Trophoblast cell (in vitro differentiated cells and primary cell): ENCODE results near the gene POP5.

Source experiments
- DNase-seq, 2 donors: peaks; one replicate each; pipeline ENCODE4 v3.0.0-alpha.2; 2016
- H2AFZ ChIP-seq: 2 replicates; pipeline ENCODE4 v1.6.1; 2013; ENCODE audit warnings: low read length, moderate library complexity, mild to moderate bottlenecking; ENCODE audit not compliant: insufficient read depth, poor library complexity
- H2AK5ac ChIP-seq: 2 replicates; pipeline ENCODE4 v1.6.1; 2013; ENCODE audit warnings: mild to moderate bottlenecking, low read length
- H2BK120ac ChIP-seq: 2 replicates; pipeline ENCODE4 v1.6.1; 2013; ENCODE audit warnings: low read length, mild to moderate bottlenecking, moderate library complexity; ENCODE audit not compliant: insufficient read depth, poor library complexity
- H2BK12ac ChIP-seq: 2 replicates; pipeline ENCODE4 v1.6.1; 2013; ENCODE audit warnings: mild to moderate bottlenecking, low read length, moderate library complexity
- H2BK5ac ChIP-seq: 2 replicates; pipeline ENCODE4 v1.6.1; 2013; ENCODE audit warnings: low read length, low read depth, moderate library complexity, mild to moderate bottlenecking; ENCODE audit not compliant: poor library complexity
- H3K14ac ChIP-seq: 2 replicates; pipeline ENCODE4 v1.6.1; 2013; ENCODE audit warnings: mild to moderate bottlenecking, low read length
- H3K18ac ChIP-seq: 2 replicates; pipeline ENCODE4 v1.6.1; 2013; ENCODE audit warnings: mild to moderate bottlenecking, low read length
- H3K23ac ChIP-seq: 2 replicates; pipeline ENCODE4 v1.6.1; 2013; ENCODE audit warnings: low read length
- H3K27ac ChIP-seq: 2 replicates; pipeline ENCODE4 v1.5.1; 2013; ENCODE audit warnings: low read depth, mild to moderate bottlenecking, inconsistent platforms, low read length, moderate library complexity
- H3K27me3 ChIP-seq: 2 replicates; pipeline ENCODE4 v1.6.1; 2013; ENCODE audit warnings: inconsistent platforms, mild to moderate bottlenecking, low read length, moderate library complexity; ENCODE audit not compliant: insufficient read depth
- H3K36me3 ChIP-seq, 2 experiments: 1 replicate in 1 of 2; 2 replicates in 1 of 2; pipeline ENCODE4 v1.6.1; 2013; ENCODE audit warnings: low read length in 2 of 2, mild to moderate bottlenecking in 2 of 2, moderate library complexity in 1 of 2; ENCODE audit not compliant: insufficient read depth in 2 of 2, control insufficient read depth in 1 of 2
- H3K4ac ChIP-seq: 2 replicates; pipeline ENCODE4 v1.6.1; 2013; ENCODE audit warnings: low read depth, mild to moderate bottlenecking, low read length, moderate library complexity
- H3K4me1 ChIP-seq, 2 experiments: 1 replicate in 1 of 2; 2 replicates in 1 of 2; pipeline ENCODE4 v1.6.1; 2013; ENCODE audit warnings: low read length in 2 of 2, mild to moderate bottlenecking in 2 of 2, moderate library complexity in 1 of 2; ENCODE audit not compliant: insufficient read depth in 2 of 2, control insufficient read depth in 1 of 2
- H3K4me2 ChIP-seq: 2 replicates; pipeline ENCODE4 v1.6.1; 2013; ENCODE audit warnings: inconsistent platforms, mild to moderate bottlenecking, low read length, moderate library complexity
- H3K4me3 ChIP-seq: 2 replicates; pipeline ENCODE4 v1.5.1; 2013; ENCODE audit warnings: mild to moderate bottlenecking, low read depth, low read length, inconsistent platforms
- H3K79me1 ChIP-seq: one replicate; pipeline ENCODE4 v1.6.1; 2013; ENCODE audit warnings: low read length
- H3K79me2 ChIP-seq: 2 replicates; pipeline ENCODE4 v1.6.1; 2013; ENCODE audit warnings: low read length, mild to moderate bottlenecking; ENCODE audit not compliant: control insufficient read depth, insufficient read depth, poor library complexity
- H3K9ac ChIP-seq: 2 replicates; pipeline ENCODE4 v1.6.1; 2013; ENCODE audit warnings: mild to moderate bottlenecking, low read length
- H3K9me3 ChIP-seq: 2 replicates; pipeline ENCODE4 v1.6.1; 2013; ENCODE audit warnings: low read depth, mild to moderate bottlenecking, control low read depth, inconsistent platforms, low read length; ENCODE audit not compliant: insufficient read depth
- H4K12ac ChIP-seq: 2 replicates; pipeline ENCODE4 v1.6.1; 2013; ENCODE audit warnings: low read depth, mild to moderate bottlenecking, low read length, moderate library complexity
- H4K8ac ChIP-seq: 2 replicates; pipeline ENCODE4 v1.6.1; 2013; ENCODE audit warnings: low read depth, mild to moderate bottlenecking, low read length, moderate library complexity
- H4K91ac ChIP-seq: one replicate; pipeline ENCODE4 v1.6.1; 2013; ENCODE audit warnings: low read depth, mild to moderate bottlenecking, low read length, moderate library complexity
- WGBS: extraction: QIAGEN DNeasy Blood & Tissue Kit; methylation state at CpG from one replicate; pipeline ENCODE4 v1.1.7; 2013; ENCODE audit warnings: missing lambda C conversion rate; ENCODE audit not compliant: insufficient read length, insufficient coverage; ENCODE audit errors: extremely low coverage; 5-methylcytosine and 5-hydroxymethylcytosine counted together

The POP5 gene

DNA sequence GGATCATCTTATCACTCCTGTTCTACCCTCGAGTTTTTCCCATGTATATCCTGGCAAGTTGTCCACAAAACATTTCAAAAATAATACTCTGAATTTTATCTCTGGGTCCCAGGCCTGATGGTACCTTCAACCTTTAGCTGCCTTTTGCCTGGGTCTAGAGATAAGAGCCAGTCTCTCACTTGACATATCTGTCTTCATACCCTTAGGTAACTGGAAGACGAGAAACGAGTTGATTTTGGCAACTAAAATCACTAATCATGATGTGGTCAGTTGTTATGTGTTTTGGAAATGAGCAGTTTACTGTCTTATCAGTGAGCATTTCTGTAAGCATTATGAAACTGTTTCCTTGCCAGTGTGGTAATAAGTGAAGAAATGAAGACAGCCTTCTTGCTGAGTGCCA is 40.8 kb downstream of the POP5 start:
- Histone ChIP-seq H4K91ac (no peak overlapping the region), H2BK120ac (no peak overlapping the region), H3K23ac (no peak overlapping the region), H2BK5ac (no peak overlapping the region), H3K14ac (no peak overlapping the region), H3K9me3 (no peaks in the 10 kb centered on the region), H3K9ac (no peak overlapping the region), H3K79me1 (no peaks in the 10 kb centered on the region), H3K18ac (no peak overlapping the region), H4K12ac (no peak overlapping the region), H3K4ac (no peak overlapping the region), H4K8ac (no peak overlapping the region), H3K4me1 (peaks cover 6% of the 10 kb centered on the region in 2 experiments), H2AK5ac (no peak overlapping the region), H3K27ac (no peak overlapping the region), H3K4me3 (no peak overlapping the region), H3K4me2 (no peak overlapping the region), H2AFZ (no peak overlapping the region), H2BK12ac (no peak overlapping the region), H3K27me3 (no peaks in the 10 kb centered on the region), H3K36me3 (peaks cover 6 to 13% of the 10 kb centered on the region in 2 experiments), H3K79me2 (peaks cover 20% of the 10 kb centered on the region)
- WGBS: no CpG with 5 or more reads among the region's 3 CpGs
- DNase-seq: peak in 1 of 2 donors; percentile 44

- Histone ChIP-seq H4K91ac (no peak overlapping the region), H3K9ac (no peak overlapping the region), H2BK12ac (no peak overlapping the region), H3K14ac (no peak overlapping the region), H3K79me1 (peaks cover 6% of the 10 kb centered on the region), H3K27me3 (no peaks in the 10 kb centered on the region), H3K9me3 (no peaks in the 10 kb centered on the region), H2AFZ (no peak overlapping the region), H2BK120ac (no peak overlapping the region), H4K8ac (no peak overlapping the region), H3K27ac (no peak overlapping the region), H3K36me3 (peaks cover 6 to 13% of the 10 kb centered on the region in 2 experiments), H3K4ac (peak overlapping the region; percentile 96), H2AK5ac (no peak overlapping the region), H4K12ac (no peak overlapping the region), H3K4me1 (peaks cover 6% of the 10 kb centered on the region in 2 experiments), H2BK5ac (no peak overlapping the region), H3K23ac (no peak overlapping the region), H3K79me2 (peaks cover 30% of the 10 kb centered on the region), H3K4me3 (no peak overlapping the region), H3K4me2 (no peak overlapping the region), H3K18ac (no peak overlapping the region)
- DNase-seq: no peak
- no CpG with 5 or more reads among the region's 1 CpG for WGBS
These were observed 41.9 kb downstream of the POP5 start for GRCh38 chr12:120539303-120539702.

DNA sequence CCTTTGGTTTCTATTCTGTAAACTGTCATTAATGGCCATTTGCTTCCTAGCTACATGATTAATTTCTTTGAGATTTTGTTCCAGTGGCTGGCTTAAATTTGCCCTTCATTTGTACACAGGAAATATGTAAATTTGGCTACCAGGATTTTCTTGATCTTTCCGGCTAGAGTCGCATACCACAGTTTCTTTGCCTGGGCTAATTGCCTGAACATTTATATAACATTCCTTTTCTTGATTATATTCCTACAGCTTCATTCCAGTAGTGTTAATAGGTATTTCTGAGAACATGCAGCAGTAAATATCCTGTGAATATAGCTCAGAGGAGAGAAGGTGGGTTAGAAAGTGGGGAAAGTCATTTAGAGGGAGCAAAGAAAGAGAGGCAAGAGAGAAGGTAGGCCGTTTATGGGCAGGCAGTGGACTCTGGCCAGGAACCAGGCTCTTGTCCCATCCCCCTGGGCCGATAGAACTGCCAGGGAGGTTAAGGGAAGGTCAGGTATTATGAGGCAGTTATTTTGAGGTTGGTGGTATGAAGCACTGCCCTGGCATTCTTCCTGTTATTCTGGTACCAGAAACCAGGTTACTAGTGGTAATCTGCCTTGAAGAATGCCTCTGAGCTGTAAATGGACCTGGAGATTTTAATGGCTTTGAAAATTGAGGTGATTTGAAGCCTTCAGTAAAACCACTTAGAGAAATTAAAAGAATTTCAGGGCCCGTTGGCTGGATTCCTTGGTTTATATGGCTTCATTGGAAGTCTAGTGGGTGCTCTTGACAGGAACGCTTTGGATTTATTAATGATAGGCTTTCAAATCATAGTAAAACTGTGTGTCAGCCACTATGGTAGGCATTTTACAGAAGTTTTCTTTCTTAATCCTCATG is 42.7 kb downstream of the POP5 start:
- peaks cover 7% of the 10 kb centered on the region for H3K79me1 ChIP-seq
- H4K91ac ChIP-seq: no peak overlapping the region
- H3K4me3 ChIP-seq: no peak overlapping the region

DNA sequence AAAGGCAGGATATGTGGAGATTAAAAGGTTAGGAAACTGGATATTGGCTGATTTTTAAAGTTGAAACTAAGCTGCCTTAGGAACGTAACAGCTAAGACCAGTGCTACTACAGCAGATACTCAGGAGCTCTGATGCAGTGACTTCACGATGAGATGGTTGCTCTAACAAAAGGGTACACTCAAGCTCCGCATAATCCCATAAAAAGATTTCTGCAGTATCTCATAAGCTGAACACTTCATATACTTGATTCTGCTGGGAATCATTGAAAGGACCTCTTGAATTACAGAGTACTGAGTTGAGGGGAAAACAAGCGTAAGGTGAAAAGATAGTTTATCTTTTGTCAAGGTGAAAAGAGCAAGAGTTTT is 43.4 kb downstream of the POP5 start:
- H2AK5ac ChIP-seq: no peak overlapping the region
- no peak overlapping the region for H3K4me3 ChIP-seq
- no peaks in the 10 kb centered on the region for H3K27me3 ChIP-seq
- H3K4me2 ChIP-seq: no peak overlapping the region
- H2AFZ ChIP-seq: no peak overlapping the region
- H2BK120ac ChIP-seq: no peak overlapping the region
- H4K91ac ChIP-seq: no peak overlapping the region
- H3K4ac ChIP-seq: peak overlapping the region; percentile 77
- H4K12ac ChIP-seq: no peak overlapping the region
- no peak overlapping the region for H2BK5ac ChIP-seq
- H3K79me1 ChIP-seq: peaks cover 7% of the 10 kb centered on the region
- no peak overlapping the region for H4K8ac ChIP-seq
- no peak overlapping the region for H3K9ac ChIP-seq
- H3K23ac ChIP-seq: peak overlapping the region; percentile 30
- H3K14ac ChIP-seq: no peak overlapping the region
- peaks cover 6% of the 10 kb centered on the region in 2 experiments for H3K4me1 ChIP-seq
- H3K18ac ChIP-seq: no peak overlapping the region
- WGBS: no CpG with 5 or more reads among the region's 4 CpGs
- DNase-seq: no peak
- no peak overlapping the region for H2BK12ac ChIP-seq
- peaks cover 26% of the 10 kb centered on the region for H3K79me2 ChIP-seq
- H3K9me3 ChIP-seq: no peaks in the 10 kb centered on the region
- H3K27ac ChIP-seq: no peak overlapping the region
- H3K36me3 ChIP-seq: peaks cover 5 to 8% of the 10 kb centered on the region in 2 experiments

More for the DNA sequence above, 42.7 kb downstream of the POP5 start:
- no CpG with 5 or more reads among the region's 6 CpGs for WGBS
- no peak overlapping the region for H3K4me2 ChIP-seq
- no peak overlapping the region for H2BK12ac ChIP-seq
- no peak overlapping the region for H3K23ac ChIP-seq
- H4K12ac ChIP-seq: no peak overlapping the region
- no peak overlapping the region for H2AK5ac ChIP-seq
- no peaks in the 10 kb centered on the region for H3K27me3 ChIP-seq
- peak overlapping the region; percentile 61 for H3K4ac ChIP-seq
- no peak overlapping the region for H3K14ac ChIP-seq
- H3K27ac ChIP-seq: no peak overlapping the region
- no peak overlapping the region for H2BK5ac ChIP-seq
- H3K36me3 ChIP-seq: peaks cover 6 to 8% of the 10 kb centered on the region in 2 experiments
- H3K4me1 ChIP-seq: peaks cover 6% of the 10 kb centered on the region in 2 experiments
- no peak overlapping the region for H2AFZ ChIP-seq
- H3K9ac ChIP-seq: no peak overlapping the region
- no peaks in the 10 kb centered on the region for H3K9me3 ChIP-seq
- peaks cover 30% of the 10 kb centered on the region for H3K79me2 ChIP-seq
- no peak overlapping the region for H2BK120ac ChIP-seq
- H4K8ac ChIP-seq: no peak overlapping the region
- H3K18ac ChIP-seq: no peak overlapping the region
- peak in 1 of 2 donors; percentile 22 for DNase-seq
